B cell (primary cell): ENCODE measurements around the gene MRPL24. TPM values are rescaled to one million over a fixed set of nuclear protein-coding genes. Genes with fewer than 3 reads are reported as not detected.

Source experiments
- ATAC-seq: fragments of 200-7000 bp; cut with Tn5 transposase; one replicate; pipeline ENCODE4 v1.10.0; 2021; ENCODE audit warnings: low read depth, mild to moderate bottlenecking, moderate number of reproducible peaks, moderate library complexity
- CTCF ChIA-PET: fragments of 350-600 bp; sonication (Branson Sonifier 250); formaldehyde crosslinking; loops from one replicate; lab custom pipeline; 2021; ENCODE audit warnings: antibody characterized with exemption, inconsistent platforms; lab: Charles Lee
- POLR2A ChIA-PET: fragments of 350-600 bp; sonication (Branson Sonifier 250); formaldehyde crosslinking; loops from one replicate; lab custom pipeline; 2021; ENCODE audit warnings: antibody characterized with exemption; lab: Charles Lee
- DNase-seq: peaks from one replicate; pipeline ENCODE4 v3.0.0; 2013
- H2AFZ ChIP-seq: 2 replicates; pipeline ENCODE4 v1.6.1; 2012; ENCODE audit warnings: mild to moderate bottlenecking, low read depth, low read length; ENCODE audit not compliant: insufficient read depth, poor library complexity, severe bottlenecking
- H3K27ac ChIP-seq, 2 donors: 1 replicate in 1 of 2; 2 replicates in 1 of 2; pipeline ENCODE4 v1.5.1; 2012 to 2013; ENCODE audit warnings: low read length in 2 of 2, mild to moderate bottlenecking in 2 of 2, moderate library complexity in 1 of 2
- H3K27me3 ChIP-seq, 4 experiments: fragments of 200-600 bp in 1 of 4; sonication (generic) in 1 of 4; replicated peaks in 1 of 4; 1 replicate in 2 of 4; 2 replicates in 2 of 4; pipeline versions ENCODE4 v1.6.1 to v1.7.0; 2013 to 2016; ENCODE audit warnings: low read length in 3 of 4, mild to moderate bottlenecking in 2 of 4, mixed read lengths in 1 of 4, moderate library complexity in 1 of 4; ENCODE audit not compliant: insufficient read depth in 4 of 4, control insufficient read depth in 3 of 4; ENCODE audit errors: control extremely low read depth in 1 of 4
- H3K36me3 ChIP-seq, 2 experiments: replicated peaks in 1 of 2; 1 replicate in 1 of 2; 2 replicates in 1 of 2; pipeline versions ENCODE4 v1.6.1 to v1.7.1; 2013; ENCODE audit warnings: low read length in 1 of 2; ENCODE audit not compliant: insufficient read depth in 2 of 2, control insufficient read depth in 1 of 2; ENCODE audit errors: control extremely low read depth in 1 of 2, extremely low read depth in 1 of 2
- H3K4me1 ChIP-seq, 2 donors: fragments of 200-600 bp in 1 of 2; sonication (generic) in 1 of 2; 1 replicate in 1 of 2; 2 replicates in 1 of 2; pipeline versions ENCODE4 v1.5.1 to v1.6.1; 2013 to 2017; ENCODE audit warnings: low read length in 2 of 2; ENCODE audit not compliant: control insufficient read depth in 2 of 2, insufficient read depth in 2 of 2
- H3K4me2 ChIP-seq: replicated peaks from 2 replicates; pipeline ENCODE3; 2012; ENCODE audit warnings: mild to moderate bottlenecking, low read depth, low read length; ENCODE audit not compliant: poor library complexity, severe bottlenecking
- H3K4me3 ChIP-seq, 5 experiments: fragments of 200-600 bp in 1 of 5; sonication (generic) in 1 of 5; 1 replicate in 3 of 5; 2 replicates in 2 of 5; pipeline versions ENCODE4 v1.5.1 to v1.7.0; 2011 to 2016; ENCODE audit warnings: low read length in 4 of 5, mild to moderate bottlenecking in 4 of 5, low read depth in 2 of 5, control low read depth in 1 of 5, moderate library complexity in 1 of 5; ENCODE audit not compliant: insufficient read depth in 1 of 5; ENCODE audit errors: control extremely low read depth in 1 of 5, extremely low read depth in 1 of 5
- H3K79me2 ChIP-seq: fragments of 200-600 bp; sonication (generic); one replicate; pipeline ENCODE4 v1.6.0; 2016; ENCODE audit warnings: low read length; ENCODE audit not compliant: control insufficient read depth, insufficient read depth
- H3K9ac ChIP-seq: fragments of 200-600 bp; sonication (generic); 2 replicates; pipeline ENCODE4 v1.6.1; 2017; ENCODE audit warnings: mild to moderate bottlenecking, low read length, moderate library complexity
- H3K9me3 ChIP-seq, 3 donors: one replicate each; pipeline versions ENCODE4 v1.6.1 to v1.7.1; 2013; ENCODE audit warnings: low read length in 2 of 3; ENCODE audit not compliant: control insufficient read depth in 2 of 3, insufficient read depth in 1 of 3; ENCODE audit errors: control extremely low read depth in 1 of 3
- H4K20me1 ChIP-seq: 2 replicates; pipeline ENCODE4 v1.6.0; 2012; ENCODE audit warnings: mild to moderate bottlenecking, low read length; ENCODE audit not compliant: insufficient read depth, control insufficient read depth, poor library complexity, severe bottlenecking
- H3K27ac Mint-ChIP-seq: one replicate; pipeline ENCODE4 v1.8.0; 2021; ENCODE audit warnings: mixed read lengths
- H3K27me3 Mint-ChIP-seq: one replicate; pipeline ENCODE4 v1.8.0; 2021; ENCODE audit warnings: mixed read lengths
- H3K4me1 Mint-ChIP-seq: one replicate; pipeline ENCODE4 v1.8.0; 2021; ENCODE audit warnings: mixed read lengths
- H3K4me3 Mint-ChIP-seq: one replicate; pipeline ENCODE4 v1.8.0; 2021; ENCODE audit warnings: mixed read lengths
- H3K9me3 Mint-ChIP-seq: one replicate; pipeline ENCODE4 v1.8.0; 2022; ENCODE audit warnings: mixed read lengths; ENCODE audit not compliant: insufficient read depth
- EZH2 ChIP-seq: IDR thresholded peaks from 2 replicates; pipeline ENCODE4 v1.6.1; 2012; ENCODE audit warnings: borderline replicate concordance, low read depth, mild to moderate bottlenecking, moderate library complexity, low read length; ENCODE audit not compliant: insufficient read depth, poor library complexity, severe bottlenecking
- WGBS: methylation state at CpG from one replicate; pipeline ENCODE4 v1.1.5; 2013; ENCODE audit warnings: missing lambda C conversion rate; ENCODE audit not compliant: insufficient coverage; 5-methylcytosine and 5-hydroxymethylcytosine counted together
- intact Hi-C: fragments of 100-400 bp; cut with micrococcal nuclease; formaldehyde crosslinking; loops from one replicate; pipeline ENCODE4 v1.10.0; 2022
- polyA plus RNA-seq: library from polyadenylated mRNA; depleted of rRNA; stranded (reverse); fragments of >200 nt; gene quantifications from 2 replicates; pipeline ENCODE4 v1.2.3, GENCODE V29; 2012
- total RNA-seq, 2 donors: library from RNA; stranded (reverse); fragments of 120-200 nt in 1 of 2; gene quantifications; 1 replicate in 1 of 2; 2 replicates in 1 of 2; pipeline versions ENCODE4 v1.2.3 to v1.2.4, GENCODE V29; 2013 to 2022
- TF ChIP-seq, protein P1 (sequence below): fragments of 200-600 bp; IDR thresholded peaks from one replicate; pipeline ENCODE4 v1.8.0; 2022; ENCODE audit warnings: antibody characterized with exemption, mild to moderate bottlenecking

Gene MRPL24
- total and polyA plus RNA-seq, 2 donors (not counting 1 experiment from before 2014, with no cell fraction given) = 34.6 to 39.4 TPM

DNA sequence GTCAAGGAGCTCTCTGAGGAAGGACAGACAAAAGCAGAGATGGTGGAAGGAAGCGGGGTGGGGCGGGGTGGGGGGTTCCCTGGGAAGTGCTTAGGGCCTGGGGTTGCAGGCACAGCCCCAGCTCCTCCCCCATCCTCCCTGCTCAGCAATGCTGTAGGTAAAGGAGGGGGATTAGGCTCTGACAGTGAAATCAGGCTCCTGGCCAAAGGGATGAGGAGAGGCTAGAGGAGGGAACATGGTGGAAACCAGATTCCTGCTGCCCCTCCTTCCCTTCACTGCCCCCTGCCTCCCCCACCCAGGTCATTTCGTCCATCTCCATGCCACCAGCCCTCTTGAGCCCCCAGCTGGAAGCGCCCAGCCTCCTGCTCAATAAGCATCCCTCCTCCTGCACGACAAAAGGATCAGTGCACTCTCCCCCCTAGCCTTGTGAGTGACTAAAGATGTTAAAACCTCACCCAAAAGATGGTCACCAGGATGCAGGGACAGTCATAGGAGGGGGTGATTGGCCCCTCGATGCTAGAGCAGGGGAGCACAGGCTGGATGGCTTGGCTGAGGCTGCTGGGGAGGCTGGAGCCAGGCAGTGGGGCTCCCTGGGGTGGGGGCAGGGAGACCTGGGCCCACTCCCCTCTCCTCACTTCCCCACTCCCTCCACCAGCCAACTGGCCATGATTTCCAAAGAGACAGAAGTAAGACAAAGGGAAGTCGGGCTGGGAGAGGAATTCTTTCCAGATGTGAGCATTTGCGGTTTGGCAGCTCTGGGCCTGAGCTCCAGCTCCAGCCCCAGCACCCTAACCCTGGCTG, 33.3 kb downstream of the MRPL24 start:
- ChIA-PET POLR2A (interaction anchor here (2.1 kb wide), 1 partner anchor 21 kb away, joined by 7 read pairs; the partner anchor contains the start of genes ISG20L2 and METTL25B), CTCF (interaction anchor here (1.5 to 7.6 kb wide), 8 partner anchors 8 to 182 kb away, joined by 4 to 80 read pairs (median 8); partner anchors contain the start of genes ISG20L2 and METTL25B)
- Histone ChIP-seq H3K4me3 (no peak overlapping the region), H3K4me2 (peak overlapping the region; percentile 99), H3K9me3 (peaks cover 0 to 3% (median 0%) of the 10 kb centered on the region in 3 donors), H3K36me3 (no peaks in the 10 kb centered on the region), H2AFZ (no peak overlapping the region), H3K79me2 (no peaks in the 10 kb centered on the region), H3K4me1 (peaks cover 28% of the 10 kb centered on the region in 2 donors), H3K27me3 (peaks cover 3 to 40% (median 25%) of the 10 kb centered on the region in 4 experiments), H3K9ac (no peak overlapping the region), H4K20me1 (peaks cover 7% of the 10 kb centered on the region), H3K27ac (no peak overlapping the region)
- 83% methylated on average over 3 of the region's 8 CpGs for WGBS
- Mint-ChIP-seq H3K4me3 (peak overlapping the region; percentile 89), H3K27ac (peak overlapping the region; percentile 42), H3K27me3 (peaks cover 16% of the 10 kb centered on the region), H3K9me3 (no peaks in the 10 kb centered on the region), H3K4me1 (peaks cover 32% of the 10 kb centered on the region)
- intact Hi-C loops = loop anchor here (5.0 kb wide), 1 partner anchor 155 kb away; the partner anchor contains the start of gene NTRK1
- DNase-seq (no peak), ATAC-seq (no peak)
- TF ChIP-seq, protein P1, sequence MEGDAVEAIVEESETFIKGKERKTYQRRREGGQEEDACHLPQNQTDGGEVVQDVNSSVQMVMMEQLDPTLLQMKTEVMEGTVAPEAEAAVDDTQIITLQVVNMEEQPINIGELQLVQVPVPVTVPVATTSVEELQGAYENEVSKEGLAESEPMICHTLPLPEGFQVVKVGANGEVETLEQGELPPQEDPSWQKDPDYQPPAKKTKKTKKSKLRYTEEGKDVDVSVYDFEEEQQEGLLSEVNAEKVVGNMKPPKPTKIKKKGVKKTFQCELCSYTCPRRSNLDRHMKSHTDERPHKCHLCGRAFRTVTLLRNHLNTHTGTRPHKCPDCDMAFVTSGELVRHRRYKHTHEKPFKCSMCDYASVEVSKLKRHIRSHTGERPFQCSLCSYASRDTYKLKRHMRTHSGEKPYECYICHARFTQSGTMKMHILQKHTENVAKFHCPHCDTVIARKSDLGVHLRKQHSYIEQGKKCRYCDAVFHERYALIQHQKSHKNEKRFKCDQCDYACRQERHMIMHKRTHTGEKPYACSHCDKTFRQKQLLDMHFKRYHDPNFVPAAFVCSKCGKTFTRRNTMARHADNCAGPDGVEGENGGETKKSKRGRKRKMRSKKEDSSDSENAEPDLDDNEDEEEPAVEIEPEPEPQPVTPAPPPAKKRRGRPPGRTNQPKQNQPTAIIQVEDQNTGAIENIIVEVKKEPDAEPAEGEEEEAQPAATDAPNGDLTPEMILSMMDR = no peak
- TF ChIP-seq EZH2 = no peak
